GM19455 (cell line): ENCODE results near the gene TPRG1L.
A peak's percentile ranks its signal among the peaks of the same experiment; 100 is the strongest.

Experiments used
- ATAC-seq: cut with Tn5 transposase; IDR thresholded peaks from one replicate; pipeline ENCODE4 v1.9.1; 2021; ENCODE audit not compliant: unreplicated experiment

The TPRG1L gene

DNA sequence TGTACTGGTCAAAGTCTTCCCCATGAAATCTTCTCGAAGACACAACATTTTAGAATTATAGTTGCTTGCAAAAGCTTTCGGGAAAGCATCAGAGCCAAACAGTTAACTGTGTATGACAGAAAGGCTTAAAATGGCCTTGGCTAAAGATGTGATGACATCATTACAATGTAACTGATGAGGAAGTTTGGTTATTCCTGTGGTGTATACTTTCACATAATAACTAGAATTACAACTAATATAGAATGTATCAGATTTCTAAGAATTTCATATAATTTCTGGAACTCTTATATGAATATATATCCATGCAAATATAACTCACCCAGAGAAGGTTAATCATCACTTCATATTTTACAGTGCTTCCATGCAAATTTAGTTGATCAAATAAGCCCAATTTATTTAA, 35.9 kb downstream of the TPRG1L start:
- ATAC-seq = no peak

DNA sequence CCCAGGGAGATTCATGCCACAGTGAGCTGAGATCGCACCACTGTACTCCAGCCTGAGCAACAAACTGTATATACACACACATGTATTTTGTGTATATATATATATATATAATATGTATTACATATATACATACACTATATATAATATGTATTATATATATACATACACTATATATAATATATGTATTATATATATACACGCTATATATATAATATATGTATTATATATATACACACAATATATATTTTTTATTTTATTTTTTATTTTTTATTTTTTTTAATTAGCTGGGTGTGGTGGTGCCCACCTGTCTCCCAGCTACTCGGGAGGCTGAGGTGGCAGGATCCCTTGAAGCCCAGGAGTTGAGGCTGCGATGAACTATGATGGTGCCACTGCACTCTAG, 36.8 kb downstream of the TPRG1L start:
- ATAC-seq = no peak

DNA sequence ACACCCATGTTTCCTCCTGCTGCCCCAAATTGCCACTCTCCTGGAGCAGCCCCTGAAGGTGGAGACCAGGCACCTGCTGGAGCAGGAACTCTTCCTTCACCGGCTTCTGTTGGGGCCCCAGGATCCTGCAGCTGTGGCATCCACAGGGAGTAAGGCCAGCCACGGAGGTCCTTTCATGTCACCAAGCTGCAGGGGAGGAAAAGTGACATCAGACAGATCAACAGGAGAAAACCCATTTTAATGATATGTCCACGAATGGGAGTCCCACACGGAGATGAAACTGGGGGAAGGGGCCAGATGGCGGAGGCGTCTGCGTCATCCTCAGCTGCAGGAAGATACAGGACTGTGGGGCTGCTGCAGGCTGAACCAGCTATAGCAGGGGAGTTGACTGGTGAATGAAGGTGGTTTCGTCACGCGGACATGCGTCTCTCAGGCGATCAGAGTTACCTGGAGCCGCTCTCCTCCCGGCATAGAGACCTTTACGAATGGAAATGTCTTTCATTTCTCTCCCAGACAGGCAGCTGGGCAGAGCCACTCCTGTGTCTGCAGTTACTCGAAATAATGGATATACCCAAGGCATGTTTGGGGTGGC, 37.4 kb downstream of the TPRG1L start:
- ATAC-seq = no peak

GRCh38 chr1:3663999-3664699, 39.3 kb downstream of the TPRG1L start:
- ATAC-seq = no peak

- no peak for ATAC-seq
Measured at GRCh38 chr1:3664700-3665375, 40.0 kb downstream of the TPRG1L start.

GRCh38 chr1:3668148-3668547, 43.3 kb downstream of the TPRG1L start:
- ATAC-seq = no peak

- no peak for ATAC-seq
Measured at GRCh38 chr1:3668585-3669300, 43.9 kb downstream of the TPRG1L start.

DNA sequence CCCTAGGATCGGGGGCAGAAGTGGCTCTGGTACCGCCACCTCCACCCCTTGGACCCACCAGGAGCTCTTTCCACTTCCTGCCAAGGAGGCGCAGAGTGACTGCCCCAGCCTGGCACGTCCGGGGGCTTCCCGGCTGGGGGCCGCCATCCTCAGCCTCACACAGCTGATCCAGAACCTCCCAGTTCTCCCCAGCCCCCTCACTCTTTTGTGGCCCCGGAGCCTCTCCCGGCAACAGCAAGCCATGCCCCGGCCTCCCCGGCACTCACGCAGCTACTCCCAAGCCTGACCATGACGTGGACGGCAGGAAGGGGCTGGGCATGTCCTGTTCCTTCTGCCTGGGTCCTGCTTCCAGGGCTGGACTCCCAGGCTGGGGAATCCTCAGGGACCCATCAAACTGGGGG, 44.6 kb downstream of the TPRG1L start:
- ATAC-seq = no peak

- no peak for ATAC-seq
Measured at GRCh38 chr1:3669971-3670431, 45.2 kb downstream of the TPRG1L start.

GRCh38 chr1:3670823-3671265, 46.0 kb downstream of the TPRG1L start:
- ATAC-seq = no peak

DNA sequence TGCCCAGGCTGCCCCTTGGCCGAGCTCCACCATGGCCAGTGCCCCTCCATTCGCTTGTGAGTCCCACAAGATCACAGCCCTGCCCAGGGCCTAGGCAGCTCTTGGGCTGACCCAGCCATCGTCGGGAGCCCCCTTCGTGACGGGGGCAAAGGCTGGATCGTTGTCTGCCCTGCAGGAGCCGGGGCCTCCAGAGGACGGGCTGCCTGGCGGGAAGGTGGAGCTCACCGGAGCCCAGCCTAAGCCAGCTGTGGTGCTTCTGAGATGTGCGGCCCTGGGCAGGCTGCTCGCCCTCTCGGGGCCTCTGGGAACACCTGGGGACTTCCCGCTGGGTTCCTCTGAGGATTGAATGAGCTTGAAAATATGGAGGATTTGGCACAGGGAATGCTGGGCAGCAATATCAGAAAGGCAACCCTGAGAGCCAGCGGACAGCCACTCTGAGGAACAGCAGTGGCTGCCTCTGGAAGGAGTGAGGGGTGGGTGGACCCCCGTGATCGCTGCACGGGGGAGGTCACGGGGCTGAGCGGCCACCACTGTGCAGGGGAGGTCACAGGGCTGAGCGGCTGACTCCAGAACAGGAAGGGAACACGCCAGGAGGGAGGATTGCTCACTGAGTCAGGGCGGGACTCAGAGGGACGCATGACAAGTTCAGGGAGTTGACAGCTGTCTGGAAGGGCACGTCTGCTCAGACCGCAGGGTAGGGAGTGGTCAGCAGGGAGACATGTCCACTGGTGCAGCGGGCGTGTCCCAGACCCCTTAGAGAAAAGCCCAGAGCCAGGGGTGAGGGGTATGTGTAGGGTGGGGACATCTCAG, 46.8 kb downstream of the TPRG1L start:
- no peak for ATAC-seq

GRCh38 chr1:3672231-3672970, 47.6 kb downstream of the TPRG1L start:
- no peak for ATAC-seq

DNA sequence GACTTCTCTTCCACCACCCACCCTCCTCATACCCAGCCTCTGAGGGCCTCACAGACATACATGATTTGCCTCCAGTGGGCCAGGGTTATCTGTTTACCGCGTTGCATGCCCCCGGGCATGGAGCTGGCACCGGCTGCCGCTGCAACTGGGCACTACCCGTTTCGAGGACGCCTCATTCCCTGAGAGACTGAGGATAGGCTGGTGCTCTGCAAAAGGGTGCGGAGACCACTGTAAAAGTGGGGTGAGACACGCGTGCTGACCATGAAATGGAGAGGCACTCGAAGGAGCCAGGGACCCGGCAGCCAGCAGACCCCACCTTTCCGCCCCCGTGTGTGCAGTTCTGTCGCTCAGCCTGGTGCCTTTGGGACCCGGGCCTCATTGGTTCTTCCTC, 48.2 kb downstream of the TPRG1L start:
- ATAC-seq = no peak

- ATAC-seq = no peak
Measured at GRCh38 chr1:3673381-3674099, 48.7 kb downstream of the TPRG1L start.

DNA sequence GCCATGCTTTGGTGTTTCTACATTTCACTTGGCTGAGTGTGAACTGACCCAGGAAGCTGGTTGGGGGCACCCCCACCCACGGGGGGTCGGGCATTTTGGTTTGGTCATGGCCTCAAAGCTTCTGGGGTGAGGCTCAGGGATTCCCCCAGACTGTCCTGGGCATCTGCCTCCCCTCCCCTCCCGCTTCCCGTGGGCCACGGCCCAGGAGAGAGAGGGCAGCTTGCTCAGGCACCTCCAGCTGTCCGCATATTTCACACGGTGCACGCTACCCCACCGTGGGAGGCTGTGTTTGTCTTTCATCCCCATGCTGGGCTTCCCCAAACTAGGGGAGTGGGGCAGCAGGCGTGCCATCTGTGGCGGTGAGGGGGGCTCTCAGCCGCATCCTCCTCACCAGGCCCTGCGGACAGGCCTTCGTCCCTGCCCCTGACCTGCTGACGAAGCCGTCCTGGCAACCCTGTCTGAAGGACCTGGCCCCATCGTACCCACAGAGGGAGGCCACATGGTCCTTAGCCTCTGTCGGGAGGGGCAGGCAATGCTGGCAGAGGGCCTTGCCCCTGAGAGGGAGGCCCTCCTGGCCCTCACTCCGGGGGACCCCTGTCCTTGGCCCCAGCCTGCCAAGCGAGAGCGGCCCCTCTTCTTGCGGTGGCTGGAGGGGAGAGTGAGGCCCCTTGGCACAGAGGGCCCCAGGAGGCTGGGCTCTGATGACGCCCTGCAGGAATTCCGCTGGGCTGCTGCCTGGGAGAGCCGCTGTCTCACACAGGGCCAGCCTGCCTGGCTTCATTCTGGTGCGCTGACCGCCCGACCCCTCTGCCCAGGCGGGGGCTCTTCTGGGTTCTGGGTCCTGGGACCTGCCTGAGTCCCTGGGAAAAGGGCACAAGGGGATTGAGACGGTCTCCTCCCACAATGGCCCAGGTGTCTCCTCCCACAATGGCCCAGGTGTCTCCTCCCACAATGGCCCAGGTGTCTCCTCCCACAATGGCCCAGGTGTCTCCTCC, 49.6 kb downstream of the TPRG1L start:
- no peak for ATAC-seq

DNA sequence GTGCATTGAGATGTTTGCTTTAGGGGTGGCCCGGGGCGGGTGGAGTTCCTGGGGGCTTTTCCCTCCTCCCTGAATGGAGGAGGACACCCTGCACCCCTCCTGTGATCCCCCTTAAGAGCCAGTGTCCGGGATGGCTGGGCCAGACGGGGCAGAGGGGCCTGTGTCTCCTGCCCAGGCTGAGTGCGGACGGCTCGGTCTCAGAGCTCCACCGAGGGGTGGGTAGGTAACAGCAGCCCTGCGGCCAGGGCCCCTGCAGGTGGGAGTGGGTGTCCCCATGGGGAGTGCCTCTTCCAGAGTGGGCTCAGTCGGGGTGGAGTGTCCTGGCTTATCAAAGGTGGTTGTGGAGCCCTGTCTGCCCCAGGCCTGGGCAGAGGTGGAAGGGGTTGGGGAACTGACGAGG, 50.6 kb downstream of the TPRG1L start:
- ATAC-seq = no peak

- peak; percentile 58 for ATAC-seq
Measured at GRCh38 chr1:3676581-3677470, 52.0 kb downstream of the TPRG1L start.
